ENCODE data around the gene TLE5.

TLE5 gene

GRCh38 chr19:3082331-3082730 is 20.0 kb upstream of the TLE5 start:
- no peak for TF ChIP-seq CTCF (IDR thresholded peaks at IDR 0.05; ENCODE audit: insufficient read depth, low read depth, low read length, missing control alignments)
- H3K4me3 ChIP-seq (ENCODE audit: low read depth, low read length) = no peak overlapping the region

GRCh38 chr19:3080286-3080685 is 18.0 kb upstream of the TLE5 start:
- no peak for TF ChIP-seq CTCF (IDR thresholded peaks at IDR 0.05; ENCODE audit: insufficient read depth, low read depth, low read length, missing control alignments)
- DNase-seq (ENCODE audit: low read depth) = no peak
- H3K4me3 ChIP-seq (ENCODE audit: low read depth, low read length) = no peak overlapping the region

More at GRCh38 chr19:3082331-3082730, 20.0 kb upstream of the TLE5 start:
- no peak for DNase-seq (ENCODE audit: low read depth)

DNA sequence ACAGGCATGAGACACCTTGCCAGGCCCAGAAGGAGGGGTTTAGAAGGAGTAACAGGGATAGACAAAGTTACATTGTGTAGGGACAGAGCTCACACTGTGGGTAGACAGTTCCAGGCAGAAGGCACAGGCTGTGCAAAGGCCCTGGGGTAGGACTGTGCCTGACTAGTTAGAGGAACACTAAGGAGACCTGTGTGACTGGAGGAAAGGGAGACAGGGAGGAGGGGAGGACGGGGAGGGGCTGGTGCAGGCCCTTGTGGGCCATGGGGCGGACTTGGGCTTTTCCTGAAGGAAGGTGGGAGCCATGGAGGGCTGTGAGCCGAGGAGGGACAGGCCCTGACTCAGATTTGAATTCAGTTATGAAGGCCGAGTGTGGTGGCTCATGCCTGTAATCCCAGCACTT is 17.3 kb upstream of the TLE5 start:
- TF ChIP-seq CTCF (IDR thresholded peaks at IDR 0.05; ENCODE audit: insufficient read depth, low read depth, low read length, missing control alignments) = no peak
- no peak overlapping the region for H3K4me3 ChIP-seq (ENCODE audit: low read depth, low read length)
- DNase-seq (ENCODE audit: low read depth) = no peak

DNA sequence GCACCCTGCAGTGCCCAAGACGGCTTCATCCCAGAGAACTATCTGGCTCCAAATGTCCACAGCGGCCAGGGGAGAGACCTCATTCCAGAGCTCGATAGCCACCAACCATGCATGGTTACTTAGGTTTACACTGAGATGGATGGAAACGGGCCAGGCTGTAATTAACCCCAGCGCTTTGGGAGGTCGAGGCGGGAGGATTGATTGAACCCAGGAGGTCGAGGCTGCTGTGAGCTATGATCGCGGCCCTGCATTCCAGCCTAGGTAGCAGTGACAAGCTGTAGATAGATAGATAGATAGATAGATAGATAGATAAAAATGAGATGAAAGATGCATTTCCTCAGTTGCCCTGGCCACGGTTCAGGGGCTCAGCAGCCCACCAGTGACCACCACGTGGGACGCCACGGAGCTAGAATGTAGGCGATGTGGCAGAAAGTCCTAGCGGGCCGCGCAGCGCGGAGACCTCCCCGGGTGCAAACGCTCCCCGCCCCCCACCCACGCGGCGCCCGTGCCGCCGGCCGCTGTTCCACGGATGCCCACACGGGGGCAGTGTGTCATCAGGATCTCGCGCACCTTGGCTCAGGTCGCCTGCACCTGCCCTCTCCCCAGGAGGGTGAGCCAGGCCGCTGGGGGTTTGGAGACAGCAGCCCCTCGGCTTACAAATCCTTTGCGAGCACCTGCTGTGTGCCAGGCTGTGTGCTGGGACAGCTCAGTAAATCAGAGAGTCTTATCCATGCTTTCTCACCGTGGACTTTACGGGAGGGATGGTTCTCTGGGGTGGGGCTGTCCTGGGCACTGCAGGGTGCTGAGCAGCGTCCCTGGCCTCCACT is 13.5 kb upstream of the TLE5 start:
- peak; percentile 66 for DNase-seq (ENCODE audit: low read depth)
- TF ChIP-seq CTCF (IDR thresholded peaks at IDR 0.05; ENCODE audit: insufficient read depth, low read depth, low read length, missing control alignments) = peak; percentile 97
- H3K4me3 ChIP-seq (ENCODE audit: low read depth, low read length) = no peak overlapping the region

GRCh38 chr19:3073931-3074595 is 11.8 kb upstream of the TLE5 start:
- peak; percentile 45 for DNase-seq (ENCODE audit: low read depth)
- peak; percentile 18 for TF ChIP-seq CTCF (IDR thresholded peaks at IDR 0.05; ENCODE audit: insufficient read depth, low read depth, low read length, missing control alignments)
- H3K4me3 ChIP-seq (ENCODE audit: low read depth, low read length) = no peak overlapping the region

DNA sequence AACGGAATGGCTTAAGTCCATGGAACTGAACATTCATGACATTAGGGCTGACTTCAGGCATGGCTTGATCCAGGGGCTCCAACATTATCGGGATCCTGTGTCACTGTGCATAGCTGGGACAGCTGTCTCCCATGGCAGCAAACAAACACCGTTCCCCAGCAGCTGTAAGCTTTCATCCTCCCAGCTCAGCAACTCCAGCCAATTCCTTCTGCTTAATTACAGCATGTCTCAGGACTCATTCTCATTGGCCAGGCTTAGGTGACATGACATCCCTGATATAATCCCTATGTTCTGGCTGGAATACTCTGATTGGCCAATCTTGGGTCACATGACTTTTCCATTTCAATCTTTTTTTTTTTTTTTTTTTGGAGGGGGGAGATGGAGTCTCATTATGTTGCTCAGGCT is 10.9 kb upstream of the TLE5 start:
- no peak overlapping the region for H3K4me3 ChIP-seq (ENCODE audit: low read depth, low read length)
- DNase-seq (ENCODE audit: low read depth) = no peak
- no peak for TF ChIP-seq CTCF (IDR thresholded peaks at IDR 0.05; ENCODE audit: insufficient read depth, low read depth, low read length, missing control alignments)
